Stimulated activated CD8-positive, alpha-beta memory T cell treated with anti-CD3 and anti-CD28 coated beads, Interleukin-7, amount 100 ng/mL, for 1 hour (primary cell): ENCODE results near the gene KLK15.
"Not testable (repeated sequence)": the region's sequence is repeated elsewhere in the genome, so short reads cannot be mapped to it uniquely, and the experiment has no call there.

Source experiments
- DNase-seq, 2 donors: peaks; one replicate each; pipeline ENCODE4 v3.0.0-alpha.2; 2020; ENCODE audit warnings: low read depth in 2 of 2

KLK15 gene

DNA sequence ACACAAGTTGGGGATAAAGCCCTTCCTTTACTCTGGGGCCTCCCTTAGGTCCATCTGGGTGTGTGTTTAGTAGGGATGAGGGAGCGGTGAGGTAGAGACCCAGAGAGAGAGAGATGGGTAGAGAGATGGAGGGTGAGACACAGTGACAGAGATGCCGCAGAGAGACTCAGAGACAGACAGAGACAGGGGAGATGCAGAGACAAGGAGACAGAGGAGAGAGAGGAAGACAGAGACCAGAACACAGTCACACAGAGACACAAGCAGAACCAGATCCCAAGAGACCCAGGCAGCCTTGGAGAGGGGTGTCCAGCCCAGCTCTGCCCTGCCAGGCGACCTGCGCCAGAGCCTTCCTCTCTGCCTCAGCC is 12.1 kb downstream of the KLK15 start:
- DNase-seq: no peak

- no peak for DNase-seq
These were observed 12.7 kb downstream of the KLK15 start for GRCh38 chr19:50820549-50821247.

- DNase-seq: no peak
These were observed 13.3 kb downstream of the KLK15 start for GRCh38 chr19:50820086-50820485.

- no peak for DNase-seq
These were observed 13.7 kb downstream of the KLK15 start for GRCh38 chr19:50819636-50820035.

- DNase-seq: no peak
These were observed 14.4 kb downstream of the KLK15 start for GRCh38 chr19:50818859-50819472.

DNA sequence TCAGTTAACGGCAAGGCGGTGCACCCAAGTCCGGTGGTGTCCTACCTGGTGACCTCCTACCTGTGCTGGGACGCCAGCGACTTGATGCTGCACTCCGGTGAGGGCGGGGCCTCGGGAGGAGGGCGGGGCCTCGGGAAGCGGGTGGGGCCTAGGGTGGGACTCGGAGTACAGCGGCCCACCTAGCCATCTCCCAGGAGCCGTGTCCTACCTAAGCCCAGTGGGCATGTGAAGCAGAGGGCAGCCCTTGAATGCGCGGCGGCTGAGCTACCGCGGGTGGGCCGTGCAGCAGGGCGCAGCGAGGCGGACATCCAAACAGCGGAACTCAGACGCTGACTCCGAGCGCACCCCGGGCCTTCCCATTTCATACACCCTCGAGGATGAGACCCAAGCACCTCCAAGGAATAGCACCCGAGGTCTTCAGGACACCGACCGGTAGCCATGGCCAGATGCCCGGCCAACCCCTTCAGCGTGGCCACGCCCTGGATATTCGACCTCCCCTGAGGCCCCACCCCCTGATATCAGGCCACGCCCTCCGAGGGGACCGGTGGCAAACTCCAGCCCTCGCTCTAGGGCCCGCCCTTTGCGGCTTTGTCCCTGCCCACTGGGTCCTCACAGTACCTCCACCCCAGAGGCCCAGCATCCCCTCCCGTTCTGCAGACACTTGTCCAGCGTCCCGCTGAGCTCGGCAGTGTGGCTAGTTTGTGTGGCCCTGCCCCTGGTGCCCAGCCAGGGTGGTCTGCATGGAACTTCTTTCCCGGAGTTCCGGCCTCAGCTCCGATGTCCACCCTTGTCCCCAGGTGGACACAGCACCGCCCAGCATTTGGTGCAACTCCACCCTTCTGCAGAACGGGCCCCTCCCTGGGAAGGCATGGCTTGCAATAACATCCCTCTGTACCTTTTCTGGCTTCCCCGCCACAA is 15.2 kb downstream of the KLK15 start:
- peak in 1 of 2 donors; percentile 7 for DNase-seq

GRCh38 chr19:50815439-50815838 is 17.9 kb downstream of the KLK15 start:
- DNase-seq: no peak

DNA sequence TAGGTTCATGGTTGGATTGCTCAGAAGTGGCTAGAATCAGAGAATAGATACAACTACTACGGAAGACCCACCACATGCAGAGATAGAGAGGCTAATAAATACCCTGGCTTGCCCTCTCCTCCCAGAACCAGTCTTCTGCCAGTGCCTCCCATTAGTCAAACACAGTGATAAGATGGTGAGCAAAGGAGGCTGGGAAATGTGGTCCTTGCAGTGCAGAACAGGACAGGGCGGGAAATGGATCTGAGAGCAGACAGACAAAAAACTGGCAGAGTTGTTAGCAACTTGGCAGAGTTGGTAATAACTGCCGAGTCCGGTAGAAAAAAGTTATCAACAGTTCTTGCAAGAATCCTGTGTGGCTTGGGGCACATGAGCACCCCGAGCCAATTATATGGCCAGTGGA is 18.5 kb downstream of the KLK15 start:
- no peak for DNase-seq

- no peak for DNase-seq
These were observed 20.9 kb downstream of the KLK15 start for GRCh38 chr19:50812474-50812873.

GRCh38 chr19:50811622-50812238 is 21.6 kb downstream of the KLK15 start:
- not testable (repeated sequence) for DNase-seq

DNA sequence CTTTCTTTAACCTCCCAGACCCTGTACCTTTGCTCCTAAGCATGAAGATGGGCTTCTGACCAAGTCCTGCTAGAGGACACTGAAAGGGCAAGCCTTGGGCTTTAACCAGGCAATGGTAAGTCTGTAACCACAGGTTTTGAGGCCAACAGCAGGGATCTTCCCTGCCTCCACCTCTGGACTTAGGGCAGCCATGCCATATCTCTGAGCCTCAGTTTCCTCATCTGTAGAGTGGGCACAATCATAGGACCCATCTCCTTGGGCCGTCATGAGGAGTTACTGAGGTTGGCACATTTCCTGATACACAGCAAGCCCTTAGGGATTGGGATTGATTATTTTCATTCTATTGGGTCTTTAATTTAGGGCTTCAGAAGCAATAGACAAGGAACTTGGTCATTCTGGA is 24.5 kb downstream of the KLK15 start:
- no peak for DNase-seq

- DNase-seq: peak; percentile 88 to 91
These were observed 28.7 kb downstream of the KLK15 start for GRCh38 chr19:50804420-50805272.

GRCh38 chr19:50803633-50804419 is 29.5 kb downstream of the KLK15 start:
- no peak for DNase-seq

DNA sequence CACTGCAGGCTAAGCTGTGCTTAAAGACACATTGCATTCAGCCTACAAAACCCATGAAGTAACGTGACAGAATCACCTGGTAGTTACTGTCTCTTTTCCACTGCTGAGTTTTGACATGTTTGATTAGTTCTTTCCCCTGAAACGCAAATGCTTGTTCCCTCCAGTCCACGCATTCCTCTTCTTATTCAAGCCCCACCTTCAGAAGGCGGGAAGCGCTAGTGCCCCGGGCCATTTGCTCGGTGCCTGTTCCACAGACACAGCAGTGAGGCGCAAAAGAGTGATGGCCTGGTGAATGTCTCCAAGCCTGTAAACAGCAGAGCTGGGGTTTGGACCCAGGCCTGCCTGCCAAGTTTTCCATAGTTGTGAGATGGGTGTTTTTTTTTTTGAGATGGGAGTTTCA is 32.3 kb downstream of the KLK15 start:
- no peak for DNase-seq

DNA sequence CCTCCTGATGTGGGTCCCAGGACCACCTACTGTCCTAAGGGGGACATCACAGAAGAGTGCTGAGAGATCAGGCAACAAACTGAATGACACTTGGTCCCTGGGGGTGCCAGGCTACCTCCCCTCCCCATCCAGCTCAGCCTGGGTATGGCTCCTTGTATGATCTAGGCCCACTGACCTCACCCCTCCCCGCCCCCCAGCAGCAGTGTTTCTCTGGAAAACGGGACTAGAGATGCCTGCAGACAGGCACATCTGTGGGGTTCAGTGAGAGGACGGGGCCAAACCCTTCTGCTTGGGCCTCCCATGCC is 33.9 kb downstream of the KLK15 start:
- no peak for DNase-seq

DNA sequence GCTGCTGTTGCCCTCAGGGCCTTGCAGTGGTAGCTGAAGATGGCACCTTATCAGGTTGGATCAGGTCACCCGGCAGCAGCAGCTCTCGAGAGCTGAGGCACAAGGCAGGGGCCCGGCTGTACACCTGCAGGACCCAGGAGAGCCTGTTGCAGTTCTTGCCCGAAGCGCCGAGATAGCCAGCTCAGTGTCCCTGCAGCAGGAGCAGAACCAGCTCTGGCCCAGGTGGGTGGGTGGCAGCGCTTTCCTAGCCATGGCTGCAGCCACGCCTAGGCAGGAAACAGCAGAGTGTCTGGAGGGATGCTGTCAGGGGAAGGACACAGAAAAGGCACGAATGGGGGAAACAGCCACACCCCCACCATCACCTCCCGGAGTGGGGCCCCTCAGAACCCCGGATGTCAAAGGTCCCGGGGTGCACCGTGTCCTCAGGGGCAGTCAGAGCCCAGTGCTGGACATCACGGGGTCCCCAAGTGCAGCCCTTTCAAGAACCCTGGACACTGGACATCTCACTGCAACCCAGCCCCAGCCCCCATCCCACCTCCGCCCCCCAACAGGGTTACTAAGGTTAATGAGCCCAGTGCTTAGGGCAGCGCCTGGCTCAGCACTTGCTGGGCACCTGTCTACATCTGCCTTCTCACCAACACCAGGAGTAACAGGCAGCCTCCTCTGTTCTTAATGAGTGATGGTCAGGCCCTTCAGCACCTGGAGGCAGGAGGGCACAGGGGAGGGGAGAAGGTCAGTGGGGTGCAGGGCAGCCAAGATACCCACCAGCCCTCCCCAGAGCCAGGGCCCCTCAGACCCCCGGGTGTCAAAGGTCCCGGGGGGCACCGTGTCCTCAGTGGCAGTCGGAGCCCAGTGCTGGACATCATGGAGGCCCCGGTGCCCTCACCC is 34.5 kb downstream of the KLK15 start:
- no peak for DNase-seq

DNA sequence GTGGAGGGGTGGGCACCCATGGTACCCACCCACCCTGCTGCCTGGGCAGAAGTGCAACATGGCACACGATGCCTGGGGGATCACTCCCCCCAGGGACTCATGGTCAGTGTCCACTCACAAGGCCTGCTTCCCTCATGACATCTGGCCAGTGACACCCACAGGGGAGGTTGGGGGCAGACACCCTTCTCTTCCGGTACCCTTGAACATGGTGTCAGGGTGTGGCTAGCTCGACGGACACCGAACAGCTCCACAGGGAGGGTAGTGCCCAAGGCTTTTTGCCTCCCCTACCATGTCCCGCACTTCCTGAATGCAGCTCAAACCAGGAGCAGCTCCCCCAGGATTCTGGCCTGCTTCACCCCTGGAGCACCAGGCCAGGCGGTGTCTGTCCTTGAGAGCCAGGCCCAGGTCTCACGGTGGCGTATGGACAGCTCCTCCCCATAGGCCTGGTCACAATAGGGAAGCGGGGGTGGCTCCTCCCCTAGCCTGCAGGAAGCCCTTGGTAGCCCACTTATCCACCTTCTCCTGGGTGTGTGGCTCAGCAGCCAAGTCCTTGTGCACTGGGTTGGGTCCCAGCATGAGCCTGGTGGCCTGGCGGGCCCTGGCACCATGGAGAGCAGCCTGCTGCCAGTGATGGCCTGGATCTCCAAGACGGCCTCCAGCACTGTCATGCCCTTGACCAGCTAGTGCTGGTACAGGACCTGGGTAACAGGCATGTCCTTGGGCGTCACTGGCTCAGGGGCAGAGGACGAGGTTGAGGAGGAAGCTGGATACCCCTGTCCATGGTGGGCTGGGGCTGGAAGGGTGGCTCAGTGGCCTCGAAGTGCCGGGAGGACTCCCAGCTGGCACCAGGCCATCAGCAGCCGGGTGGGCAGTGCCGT is 35.4 kb downstream of the KLK15 start:
- no peak for DNase-seq

DNA sequence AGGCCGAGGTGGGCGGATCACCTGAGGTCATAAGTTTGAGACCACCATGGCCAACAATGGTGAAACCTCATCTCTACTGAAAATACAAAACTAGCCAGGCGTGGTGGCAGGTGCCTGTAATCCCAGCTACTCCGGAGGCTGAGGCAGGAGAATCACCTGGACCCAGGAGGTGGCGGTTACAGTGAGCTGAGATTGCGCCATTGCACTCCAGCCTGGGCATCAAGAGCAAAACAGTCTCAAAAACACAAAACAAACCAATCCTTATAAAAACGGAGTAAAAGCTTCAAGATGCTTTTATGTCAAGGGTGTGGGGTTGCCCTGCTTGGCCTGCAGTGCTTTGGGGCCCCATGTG is 36.0 kb downstream of the KLK15 start:
- no peak for DNase-seq
